ENCODE results near the gene SETDB1. TPM values are rescaled to one million over a fixed set of nuclear protein-coding genes. Genes with fewer than 3 reads are reported as not detected.

SETDB1 gene
- total RNA-seq, 1 experiment from 2014 or later, result 66.5 TPM

DNA sequence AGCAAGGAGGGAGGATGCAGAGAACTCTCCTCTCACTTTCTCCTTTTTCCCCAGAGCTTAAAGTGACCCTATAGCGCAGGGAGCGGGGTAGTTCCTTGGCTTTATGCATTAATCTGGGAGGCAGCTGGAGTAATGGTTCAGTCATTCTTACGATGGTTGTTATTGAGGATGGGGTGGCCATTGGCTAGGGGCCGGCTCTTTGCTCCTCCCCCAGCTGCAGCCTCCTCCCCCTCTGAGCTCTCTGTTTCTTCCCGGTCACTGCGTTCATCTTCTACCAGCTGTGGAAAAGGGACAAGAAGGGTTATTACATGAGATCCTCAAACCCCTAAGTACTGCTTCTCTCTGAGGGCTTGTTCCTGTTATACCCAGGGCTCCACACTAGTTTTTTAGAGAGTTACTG, 39.8 kb downstream of the SETDB1 start:
- TF ChIP-seq EZH2 (IDR thresholded peaks at IDR 0.05; ENCODE audit: borderline replicate concordance, low read depth, low read length, poor library complexity, severe bottlenecking), result no peak
- TF ChIP-seq, protein P1, sequence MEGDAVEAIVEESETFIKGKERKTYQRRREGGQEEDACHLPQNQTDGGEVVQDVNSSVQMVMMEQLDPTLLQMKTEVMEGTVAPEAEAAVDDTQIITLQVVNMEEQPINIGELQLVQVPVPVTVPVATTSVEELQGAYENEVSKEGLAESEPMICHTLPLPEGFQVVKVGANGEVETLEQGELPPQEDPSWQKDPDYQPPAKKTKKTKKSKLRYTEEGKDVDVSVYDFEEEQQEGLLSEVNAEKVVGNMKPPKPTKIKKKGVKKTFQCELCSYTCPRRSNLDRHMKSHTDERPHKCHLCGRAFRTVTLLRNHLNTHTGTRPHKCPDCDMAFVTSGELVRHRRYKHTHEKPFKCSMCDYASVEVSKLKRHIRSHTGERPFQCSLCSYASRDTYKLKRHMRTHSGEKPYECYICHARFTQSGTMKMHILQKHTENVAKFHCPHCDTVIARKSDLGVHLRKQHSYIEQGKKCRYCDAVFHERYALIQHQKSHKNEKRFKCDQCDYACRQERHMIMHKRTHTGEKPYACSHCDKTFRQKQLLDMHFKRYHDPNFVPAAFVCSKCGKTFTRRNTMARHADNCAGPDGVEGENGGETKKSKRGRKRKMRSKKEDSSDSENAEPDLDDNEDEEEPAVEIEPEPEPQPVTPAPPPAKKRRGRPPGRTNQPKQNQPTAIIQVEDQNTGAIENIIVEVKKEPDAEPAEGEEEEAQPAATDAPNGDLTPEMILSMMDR (conservative IDR thresholded peaks at IDR 0.05; ENCODE audit: low read depth, low read length), result no peak
- Histone ChIP-seq H3K9me3 (ENCODE audit: low read depth, low read length, poor library complexity, severe bottlenecking) (no peaks in the 10 kb centered on the region), H3K4me3 (ENCODE audit: low read depth, low read length, poor library complexity, severe bottlenecking) (no peak overlapping the region), H3K36me3 (ENCODE audit: insufficient read depth, low read length, poor library complexity, severe bottlenecking) (peaks cover 79% of the 10 kb centered on the region), H3K27me3 (replicated peaks; ENCODE audit: insufficient read depth, low read depth, low read length, poor library complexity) (no peaks in the 10 kb centered on the region), H3K27ac (ENCODE audit: low read depth, low read length, poor library complexity, severe bottlenecking) (no peak overlapping the region), H3K4me1 (ENCODE audit: insufficient read depth, low read length, poor library complexity, severe bottlenecking) (peaks cover under 1% of the 10 kb centered on the region)
- intact Hi-C loops (cut with micrococcal nuclease; ENCODE audit: unreplicated experiment), result no loop called here
- ChIA-PET CTCF (interaction anchor here (0.6 kb wide), 1 partner anchor 30 kb away, joined by 3 read pairs; no protein-coding TSS in a partner anchor), POLR2A (ENCODE audit: low non-redundant PET) (no interaction called here)
- DNase-seq (ENCODE audit: low spot score), result no peak
- no TSS peak for BruUV-seq (replicated peaks)

DNA sequence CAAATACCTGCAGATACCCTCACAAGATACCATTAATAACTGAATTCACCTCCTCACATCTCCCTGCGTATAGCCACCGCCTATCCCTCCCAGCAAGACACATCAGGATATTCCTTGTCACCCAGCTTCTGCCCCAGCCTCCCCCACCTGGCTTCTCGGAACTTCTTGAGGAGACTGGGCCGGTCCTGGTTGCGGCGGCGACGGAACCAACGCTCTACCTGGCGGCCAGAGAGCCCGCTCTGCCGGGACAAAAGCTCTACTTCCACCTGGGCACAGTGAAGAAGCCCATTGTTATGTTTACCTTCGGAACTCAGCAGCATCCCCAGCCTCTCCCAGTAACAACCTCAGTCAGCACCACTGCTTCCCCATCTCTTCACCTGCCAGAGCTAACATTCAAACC, 41.8 kb downstream of the SETDB1 start:
- DNase-seq (ENCODE audit: low spot score), result no peak
- ChIA-PET CTCF (no interaction called here), POLR2A (ENCODE audit: low non-redundant PET) (no interaction called here)
- intact Hi-C loops (cut with micrococcal nuclease; ENCODE audit: unreplicated experiment), result no loop called here
- TF ChIP-seq, protein P1 (conservative IDR thresholded peaks at IDR 0.05; ENCODE audit: low read depth, low read length), result no peak
- no peak for TF ChIP-seq EZH2 (IDR thresholded peaks at IDR 0.05; ENCODE audit: borderline replicate concordance, low read depth, low read length, poor library complexity, severe bottlenecking)
- no TSS peak for BruUV-seq (replicated peaks)
- H3K36me3 ChIP-seq (ENCODE audit: insufficient read depth, low read length, poor library complexity, severe bottlenecking), result peaks cover 60% of the 10 kb centered on the region
- H3K27me3 ChIP-seq (replicated peaks; ENCODE audit: insufficient read depth, low read depth, low read length, poor library complexity), result no peaks in the 10 kb centered on the region
- H3K4me1 ChIP-seq (ENCODE audit: insufficient read depth, low read length, poor library complexity, severe bottlenecking), result peaks cover 20% of the 10 kb centered on the region
- H3K4me3 ChIP-seq (ENCODE audit: low read depth, low read length, poor library complexity, severe bottlenecking), result no peak overlapping the region
- H3K9me3 ChIP-seq (ENCODE audit: low read depth, low read length, poor library complexity, severe bottlenecking), result no peaks in the 10 kb centered on the region
- H3K27ac ChIP-seq (ENCODE audit: low read depth, low read length, poor library complexity, severe bottlenecking), result no peak overlapping the region

DNA sequence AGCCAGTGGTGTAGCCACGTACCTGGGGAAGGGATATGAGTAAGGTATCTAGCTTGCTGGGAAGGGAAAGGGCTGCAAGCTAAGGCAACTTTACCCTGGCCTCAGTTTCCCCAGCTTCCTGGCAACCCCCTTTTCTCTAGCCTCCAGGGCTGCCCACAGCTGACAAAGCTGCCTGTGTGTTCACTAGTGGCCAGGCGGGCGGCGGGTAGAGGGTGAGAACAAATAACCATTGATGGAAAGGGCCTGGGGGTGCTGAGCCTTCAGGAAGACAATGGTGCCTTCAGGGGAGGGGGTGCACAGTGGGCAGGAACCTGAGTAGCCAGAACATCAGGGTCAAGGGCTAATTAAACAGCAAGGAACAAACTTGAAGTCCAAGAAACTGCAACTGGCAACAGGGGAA, 42.3 kb downstream of the SETDB1 start:
- intact Hi-C loops (cut with micrococcal nuclease; ENCODE audit: unreplicated experiment), result no loop called here
- TF ChIP-seq, protein P1 (conservative IDR thresholded peaks at IDR 0.05; ENCODE audit: low read depth, low read length), result no peak
- TF ChIP-seq EZH2 (IDR thresholded peaks at IDR 0.05; ENCODE audit: borderline replicate concordance, low read depth, low read length, poor library complexity, severe bottlenecking), result no peak
- Histone ChIP-seq H3K36me3 (ENCODE audit: insufficient read depth, low read length, poor library complexity, severe bottlenecking) (peaks cover 55% of the 10 kb centered on the region), H3K4me1 (ENCODE audit: insufficient read depth, low read length, poor library complexity, severe bottlenecking) (peaks cover 23% of the 10 kb centered on the region), H3K4me3 (ENCODE audit: low read depth, low read length, poor library complexity, severe bottlenecking) (no peak overlapping the region), H3K27ac (ENCODE audit: low read depth, low read length, poor library complexity, severe bottlenecking) (no peak overlapping the region), H3K9me3 (ENCODE audit: low read depth, low read length, poor library complexity, severe bottlenecking) (no peaks in the 10 kb centered on the region), H3K27me3 (replicated peaks; ENCODE audit: insufficient read depth, low read depth, low read length, poor library complexity) (no peaks in the 10 kb centered on the region)
- ChIA-PET POLR2A (ENCODE audit: low non-redundant PET) (interaction anchor here (0.7 kb wide), 1 partner anchor 83 kb away, joined by 3 read pairs; no protein-coding TSS in a partner anchor), CTCF (no interaction called here)
- no TSS peak for BruUV-seq (replicated peaks)
- DNase-seq (ENCODE audit: low spot score), result no peak

Measured in A673 (cell line).